ENCODE results near the gene PARD3. TPM values are rescaled to one million over a fixed set of nuclear protein-coding genes. Genes with fewer than 3 reads are reported as not detected.

The PARD3 gene
- total RNA-seq, 6 donors from 2014 or later = 30.6 to 108 (median 50.6) TPM

GRCh38 chr10:34544400-34544799, 270.7 kb downstream of the PARD3 start:
- ATAC-seq (ENCODE audit: low FRiP score in 2 of 2) = no peak
- no peak for TF ChIP-seq POLR2A (IDR thresholded peaks at IDR 0.05)
- no peak overlapping the region for H3K27ac ChIP-seq

GRCh38 chr10:34543716-34544115, 271.4 kb downstream of the PARD3 start:
- ATAC-seq (ENCODE audit: low FRiP score in 2 of 2) = no peak
- TF ChIP-seq POLR2A (IDR thresholded peaks at IDR 0.05) = no peak
- TF ChIP-seq POLR2AphosphoS5 (IDR thresholded peaks at IDR 0.05) = no peak
- TF ChIP-seq CTCF (IDR thresholded peaks at IDR 0.05) = no peak
- TF ChIP-seq EP300 (IDR thresholded peaks at IDR 0.05) = no peak
- no peak for DNase-seq
- 81 to 88% methylated on average over 2 of the region's 2 CpGs for WGBS, 2 donors
- no peak overlapping the region for H3K4me3 ChIP-seq
- no peak overlapping the region for H3K27ac ChIP-seq
- H3K4me1 ChIP-seq = peaks cover 10 to 15% (median 12%) of the 10 kb centered on the region in 4 donors
- H3K27me3 ChIP-seq = no peaks in the 10 kb centered on the region
- no peaks in the 10 kb centered on the region for H3K9me3 ChIP-seq
- H3K36me3 ChIP-seq = no peaks in the 10 kb centered on the region

More at GRCh38 chr10:34544400-34544799, 270.7 kb downstream of the PARD3 start:
- Histone ChIP-seq H3K4me1 (peaks cover 6 to 8% (median 7%) of the 10 kb centered on the region in 4 donors), H3K4me3 (no peak overlapping the region), H3K36me3 (no peaks in the 10 kb centered on the region), H3K27me3 (no peaks in the 10 kb centered on the region), H3K9me3 (no peaks in the 10 kb centered on the region)
- DNase-seq = no peak

- ATAC-seq (ENCODE audit: low FRiP score in 2 of 2) = no peak
Measured at GRCh38 chr10:34540492-34540891, 274.6 kb downstream of the PARD3 start.

DNA sequence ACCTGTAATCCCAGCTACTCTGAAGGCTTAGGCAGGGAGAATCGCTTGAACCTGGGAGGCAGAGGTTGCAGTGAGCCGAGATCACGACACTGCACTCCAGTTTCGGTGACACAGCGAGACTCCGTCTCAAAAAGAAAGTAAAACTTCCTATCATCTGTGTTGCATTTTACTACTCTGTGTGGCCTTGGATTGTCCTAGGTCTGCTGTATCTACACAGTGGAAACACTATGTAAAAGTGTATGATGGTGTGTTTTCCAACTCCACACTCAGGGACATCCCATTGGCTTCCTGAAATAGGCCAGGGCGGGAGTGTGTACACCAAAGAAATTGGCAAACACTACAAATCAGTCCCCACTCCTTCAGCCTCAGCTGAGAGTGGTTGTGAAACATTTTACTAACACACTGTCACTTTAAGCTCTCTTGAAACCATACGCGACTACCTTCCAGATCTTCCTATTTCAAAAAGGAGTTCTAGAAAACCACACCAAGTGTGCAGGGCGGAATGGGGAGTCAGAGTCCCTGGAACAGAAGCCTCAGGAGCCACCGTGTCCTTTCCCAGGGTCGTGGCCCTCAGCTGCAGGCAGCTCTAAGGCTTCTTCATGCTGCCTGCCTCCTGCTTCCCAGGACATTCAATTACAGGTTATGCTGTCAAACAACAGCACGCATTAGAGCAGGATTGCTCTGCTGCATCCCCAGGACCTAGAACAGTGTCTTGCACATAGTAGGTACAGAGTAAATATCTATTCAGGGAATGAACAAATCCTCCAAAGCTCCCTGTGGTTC, 275.4 kb downstream of the PARD3 start:
- ATAC-seq (ENCODE audit: low FRiP score in 2 of 2) (peak; percentile 82 to 83), DNase-seq (peak in 1 of 2 donors; percentile 67)
- Histone ChIP-seq H3K4me3 (peak overlapping the region in 3 of 4 donors; percentile 27 to 43 (median 40)), H3K4me1 (peaks cover 12 to 26% (median 19%) of the 10 kb centered on the region in 4 donors), H3K9me3 (no peaks in the 10 kb centered on the region), H3K36me3 (no peaks in the 10 kb centered on the region), H3K27me3 (no peaks in the 10 kb centered on the region), H3K27ac (peak overlapping the region; percentile 56 to 82 (median 68))
- WGBS, 2 donors = 41 to 52% methylated on average over 13 of the region's 13 CpGs
- TF ChIP-seq CTCF (IDR thresholded peaks at IDR 0.05) (no peak), POLR2AphosphoS5 (IDR thresholded peaks at IDR 0.05) (peak in 1 of 2 donors; percentile 45), EP300 (IDR thresholded peaks at IDR 0.05) (peak in 1 of 4 donors; percentile 62), POLR2A (IDR thresholded peaks at IDR 0.05) (no peak)

More at GRCh38 chr10:34540492-34540891, 274.6 kb downstream of the PARD3 start:
- no peak overlapping the region for H3K4me3 ChIP-seq
- H3K36me3 ChIP-seq = no peaks in the 10 kb centered on the region
- no peak for DNase-seq
- TF ChIP-seq POLR2AphosphoS5 (IDR thresholded peaks at IDR 0.05) (no peak), POLR2A (IDR thresholded peaks at IDR 0.05) (no peak), CTCF (IDR thresholded peaks at IDR 0.05) (no peak), EP300 (IDR thresholded peaks at IDR 0.05) (no peak)
- peaks cover 12 to 26% (median 19%) of the 10 kb centered on the region in 4 donors for H3K4me1 ChIP-seq
- no peaks in the 10 kb centered on the region for H3K27me3 ChIP-seq
- H3K27ac ChIP-seq = peak overlapping the region in 3 of 4 donors; percentile 63 to 82 (median 74)
- WGBS, 2 donors = 88 to 97% methylated on average over 7 of the region's 7 CpGs
- no peaks in the 10 kb centered on the region for H3K9me3 ChIP-seq

DNA sequence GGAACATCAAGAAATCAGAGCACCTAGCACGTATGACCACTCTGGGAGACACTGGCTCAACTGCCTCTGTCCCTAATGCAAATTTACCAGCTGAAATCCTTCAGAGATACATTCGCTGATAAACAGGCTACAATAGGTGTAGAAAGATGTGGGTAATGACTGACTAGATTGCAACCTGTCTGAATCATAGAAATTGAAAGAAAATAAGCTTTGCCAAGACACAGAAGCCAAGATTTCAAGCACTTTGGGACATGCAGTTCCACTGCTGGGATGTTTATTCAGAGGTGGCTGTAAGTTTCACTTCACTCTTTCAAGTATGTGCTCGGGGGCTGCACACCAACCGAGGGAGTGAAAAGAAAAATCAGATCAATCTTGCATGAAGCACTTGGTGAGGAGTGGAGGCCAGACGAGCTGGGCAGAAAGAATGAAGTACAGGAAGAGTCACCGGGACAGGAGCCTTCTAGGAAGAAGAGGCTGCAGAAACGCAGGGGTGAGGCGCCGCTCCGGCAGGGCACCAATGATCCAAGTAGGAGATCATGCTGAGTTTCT, 276.7 kb downstream of the PARD3 start:
- no peak for ATAC-seq (ENCODE audit: low FRiP score in 2 of 2)
- TF ChIP-seq POLR2AphosphoS5 (IDR thresholded peaks at IDR 0.05) (no peak), EP300 (IDR thresholded peaks at IDR 0.05) (peak in 1 of 4 donors; percentile 33), CTCF (IDR thresholded peaks at IDR 0.05) (no peak)

More for the DNA sequence above, 276.7 kb downstream of the PARD3 start:
- Histone ChIP-seq H3K9me3 (no peaks in the 10 kb centered on the region), H3K27ac (peak overlapping the region; percentile 63 to 82 (median 72)), H3K4me3 (peak overlapping the region in 3 of 4 donors; percentile 24 to 43 (median 40)), H3K27me3 (no peaks in the 10 kb centered on the region), H3K36me3 (no peaks in the 10 kb centered on the region), H3K4me1 (peaks cover 12 to 26% (median 19%) of the 10 kb centered on the region in 4 donors)
- peak in 1 of 2 donors; percentile 53 for DNase-seq
- 41 to 48% methylated on average over 10 of the region's 10 CpGs for WGBS, 2 donors
